Natural killer cell treated with Interleukin-12 subunit alpha and Interleukin-12 subunit beta and Interleukin-15 and Interleukin-18, amount 100 ng/mL, for 72 hours (primary cell): ENCODE data around the gene AKT1. TPM values are rescaled to one million over a fixed set of nuclear protein-coding genes. Genes with fewer than 3 reads are reported as not detected.

Experiments
- ATAC-seq, 2 donors: fragments of 150-1000 bp; cut with Tn5 transposase in 1 of 2; sonication (Bioruptor Pico), chemical (Tn5 transposase) in 1 of 2; 2 replicates each; pipeline ENCODE4 v1.10.0; 2021
- DNase-seq: peaks from one replicate; pipeline ENCODE4 v3.0.0; 2022; ENCODE audit warnings: low spot score
- H3K27ac Mint-ChIP-seq, 2 donors: 1 replicate in 1 of 2; 2 replicates in 1 of 2; pipeline ENCODE4 v1.8.0; 2022; ENCODE audit warnings: mixed read lengths in 2 of 2, mild to moderate bottlenecking in 1 of 2, moderate library complexity in 1 of 2
- H3K27me3 Mint-ChIP-seq, 2 donors: 1 replicate in 1 of 2; 2 replicates in 1 of 2; pipeline ENCODE4 v1.8.0; 2022; ENCODE audit warnings: mixed read lengths in 2 of 2
- H3K36me3 Mint-ChIP-seq: one replicate; pipeline ENCODE4 v1.8.0; 2022; ENCODE audit warnings: mixed read lengths
- H3K4me1 Mint-ChIP-seq, 2 donors: 1 replicate in 1 of 2; 2 replicates in 1 of 2; pipeline ENCODE4 v1.8.0; 2022; ENCODE audit warnings: low read depth in 2 of 2, mixed read lengths in 2 of 2, mild to moderate bottlenecking in 1 of 2
- H3K4me3 Mint-ChIP-seq: one replicate; pipeline ENCODE4 v1.8.0; 2022; ENCODE audit warnings: mixed read lengths
- H3K9me3 Mint-ChIP-seq: 2 replicates; pipeline ENCODE4 v1.8.0; 2022; ENCODE audit warnings: mixed read lengths
- total RNA-seq, 2 donors: library from RNA; stranded (reverse); gene quantifications; one replicate each; pipeline ENCODE4 v1.2.3, GENCODE V29; 2022

AKT1 gene
- total RNA-seq, 2 donors from 2014 or later, result 128 to 229 TPM

GRCh38 chr14:104789752-104790743 is 5.5 kb downstream of the AKT1 start:
- peaks cover 21 to 29% of the 10 kb centered on the region in 2 donors for H3K4me1 Mint-ChIP-seq

DNA sequence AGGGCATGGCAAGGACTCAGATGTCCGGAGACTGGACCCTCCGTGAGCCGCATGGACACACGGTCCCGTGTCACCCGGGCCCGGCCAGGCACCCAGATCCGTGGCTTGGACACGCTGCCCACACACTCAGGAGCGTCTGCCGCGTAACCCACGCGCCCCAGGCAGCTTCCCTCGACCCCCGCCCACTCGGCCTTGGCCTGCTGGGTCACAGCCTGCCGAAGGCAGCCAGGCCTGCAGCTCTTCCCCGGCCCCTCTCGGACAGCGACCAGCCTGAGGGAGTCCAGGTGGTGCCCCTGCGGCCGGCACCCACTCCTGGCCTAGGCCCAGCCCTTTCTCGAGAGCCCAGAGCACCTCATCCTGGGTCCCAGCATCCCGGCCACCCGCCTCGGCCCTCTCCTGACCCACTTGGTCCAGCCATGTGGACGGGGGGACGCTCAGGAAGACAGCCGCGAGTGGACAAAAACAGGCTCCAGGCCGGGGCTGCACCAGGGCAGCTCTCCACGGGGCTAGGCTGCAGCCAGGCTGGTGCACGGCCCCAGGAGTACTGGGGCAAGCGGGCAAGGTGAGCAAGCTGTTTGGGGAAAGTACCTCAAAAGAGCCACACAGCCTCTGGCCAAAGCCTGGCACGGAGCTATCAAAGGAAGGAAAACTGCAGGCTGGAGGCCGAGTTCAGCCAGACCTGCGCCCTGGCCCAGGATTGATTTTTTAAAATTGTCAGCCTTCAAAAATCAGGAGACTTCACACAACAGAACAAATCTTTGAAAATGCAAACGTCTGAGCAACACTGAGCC is 6.5 kb downstream of the AKT1 start:
- DNase-seq, result no peak
- Mint-ChIP-seq H3K4me1 (peaks cover 16 to 25% of the 10 kb centered on the region in 2 donors), H3K27me3 (no peaks in the 10 kb centered on the region), H3K36me3 (no peaks in the 10 kb centered on the region), H3K27ac (no peak overlapping the region), H3K4me3 (no peak overlapping the region), H3K9me3 (no peaks in the 10 kb centered on the region)
- ATAC-seq, result no peak

More at GRCh38 chr14:104789752-104790743, 5.5 kb downstream of the AKT1 start:
- Mint-ChIP-seq H3K27me3 (no peaks in the 10 kb centered on the region), H3K36me3 (no peaks in the 10 kb centered on the region), H3K27ac (no peak overlapping the region), H3K4me3 (no peak overlapping the region), H3K9me3 (no peaks in the 10 kb centered on the region)
- DNase-seq (no peak), ATAC-seq (no peak)

DNA sequence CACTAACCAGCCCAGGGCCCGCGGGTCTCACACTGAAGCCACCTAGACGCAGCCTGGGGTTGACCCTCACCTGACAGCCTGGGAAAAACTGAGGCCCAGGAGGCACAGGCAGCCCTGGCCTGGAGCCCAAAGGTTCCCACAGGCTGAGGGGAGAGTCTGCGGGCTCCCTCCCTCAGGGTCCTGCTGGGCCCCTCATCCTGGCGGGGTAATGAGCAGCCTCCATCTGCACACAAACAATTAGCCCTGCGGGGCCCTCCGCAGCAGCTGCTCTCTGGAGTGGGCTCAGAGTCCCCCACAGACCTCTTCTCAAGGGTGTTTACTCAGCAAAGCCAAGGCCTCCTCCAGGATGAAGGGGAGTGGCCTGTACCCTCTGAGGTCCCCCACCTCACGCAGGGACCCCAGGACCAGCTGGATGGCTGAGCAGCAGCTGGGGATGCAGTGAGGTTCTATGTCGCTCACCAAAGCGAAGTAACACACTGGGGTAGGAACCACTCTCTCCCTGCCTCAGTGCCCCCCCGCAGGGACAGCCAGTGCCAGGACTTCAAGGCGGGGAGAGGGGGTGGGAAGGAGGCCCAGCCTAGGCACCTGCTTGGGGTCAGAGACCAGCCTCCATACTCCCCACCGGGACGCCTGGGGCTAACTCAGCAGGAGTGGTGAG is 7.3 kb downstream of the AKT1 start:
- ATAC-seq (no peak), DNase-seq (no peak)
- no peaks in the 10 kb centered on the region for H3K9me3 Mint-ChIP-seq
- peaks cover 9 to 18% of the 10 kb centered on the region in 2 donors for H3K4me1 Mint-ChIP-seq
- H3K36me3 Mint-ChIP-seq, result no peaks in the 10 kb centered on the region
- no peak overlapping the region for H3K4me3 Mint-ChIP-seq
- no peak overlapping the region for H3K27ac Mint-ChIP-seq
- no peaks in the 10 kb centered on the region for H3K27me3 Mint-ChIP-seq

GRCh38 chr14:104787736-104788135 is 7.8 kb downstream of the AKT1 start:
- H3K27ac Mint-ChIP-seq, result no peak overlapping the region
- ATAC-seq (no peak), DNase-seq (no peak)
- no peaks in the 10 kb centered on the region for H3K36me3 Mint-ChIP-seq
- H3K4me3 Mint-ChIP-seq, result no peak overlapping the region
- no peaks in the 10 kb centered on the region for H3K9me3 Mint-ChIP-seq
- no peaks in the 10 kb centered on the region for H3K27me3 Mint-ChIP-seq
- H3K4me1 Mint-ChIP-seq, result peaks cover 8 to 13% of the 10 kb centered on the region in 2 donors

- no peaks in the 10 kb centered on the region for H3K27me3 Mint-ChIP-seq
- no peak overlapping the region for H3K27ac Mint-ChIP-seq
- ATAC-seq (no peak), DNase-seq (no peak)
- H3K9me3 Mint-ChIP-seq, result no peaks in the 10 kb centered on the region
- H3K4me3 Mint-ChIP-seq, result no peak overlapping the region
- peaks cover 5 to 10% of the 10 kb centered on the region in 2 donors for H3K4me1 Mint-ChIP-seq
- no peaks in the 10 kb centered on the region for H3K36me3 Mint-ChIP-seq
Observed at GRCh38 chr14:104786726-104787675, 8.5 kb downstream of the AKT1 start.

DNA sequence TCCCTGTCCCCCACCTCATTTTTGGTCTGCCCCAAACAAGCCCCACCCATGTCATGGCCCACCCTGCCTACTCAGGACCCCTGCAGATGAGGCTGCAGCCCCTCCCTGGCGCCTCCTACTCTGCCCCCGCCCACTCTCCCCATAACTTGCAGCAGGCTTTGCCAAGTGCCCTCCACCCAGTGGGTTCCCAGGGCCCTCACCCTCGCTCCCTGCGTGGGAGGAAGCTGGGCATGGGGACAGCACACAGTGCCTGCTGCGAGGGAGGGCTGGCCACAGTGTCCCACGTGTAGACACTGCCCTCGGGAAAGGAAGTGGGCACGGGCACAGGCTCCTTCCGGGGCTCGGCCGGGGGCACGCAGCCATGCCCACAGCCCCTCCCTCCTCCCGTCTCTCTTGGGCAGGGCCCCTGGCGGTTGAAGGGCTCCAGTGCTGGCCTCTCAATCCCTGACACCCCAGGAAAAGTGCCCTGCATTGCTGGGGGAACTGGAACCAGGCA is 9.4 kb downstream of the AKT1 start:
- Mint-ChIP-seq H3K4me3 (no peak overlapping the region), H3K27me3 (no peaks in the 10 kb centered on the region), H3K36me3 (no peaks in the 10 kb centered on the region), H3K4me1 (peaks cover 0 to 7% of the 10 kb centered on the region in 2 donors), H3K9me3 (no peaks in the 10 kb centered on the region), H3K27ac (no peak overlapping the region)
- DNase-seq (no peak), ATAC-seq (peak; percentile 25 to 37)

DNA sequence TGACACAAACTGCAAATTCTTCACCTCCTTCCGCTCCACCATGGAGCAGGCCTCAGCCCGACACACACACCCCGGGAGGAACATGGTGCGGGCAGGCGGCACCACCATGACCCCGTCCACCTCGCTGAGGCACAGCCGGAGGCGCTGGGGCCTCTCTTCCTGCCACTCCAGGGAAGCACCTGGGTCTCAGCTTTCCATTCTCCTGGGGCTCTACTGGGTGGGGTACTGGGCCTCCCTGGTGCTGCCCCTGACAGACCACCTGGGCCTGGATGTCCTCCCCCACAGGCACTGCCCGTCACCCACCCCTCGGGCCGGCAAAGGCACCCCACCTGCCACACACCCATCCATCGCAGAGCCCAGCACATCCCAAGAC is 9.9 kb downstream of the AKT1 start:
- no peak overlapping the region for H3K27ac Mint-ChIP-seq

GRCh38 chr14:104784846-104785707 is 10.5 kb downstream of the AKT1 start:
- H3K4me3 Mint-ChIP-seq, result no peak overlapping the region
- no peaks in the 10 kb centered on the region for H3K27me3 Mint-ChIP-seq
- no peak overlapping the region for H3K27ac Mint-ChIP-seq
- DNase-seq, result no peak
- peaks cover 0 to 7% of the 10 kb centered on the region in 2 donors for H3K4me1 Mint-ChIP-seq
- ATAC-seq, result no peak
- H3K36me3 Mint-ChIP-seq, result no peaks in the 10 kb centered on the region
- H3K9me3 Mint-ChIP-seq, result no peaks in the 10 kb centered on the region

More for the DNA sequence above, 9.9 kb downstream of the AKT1 start:
- Mint-ChIP-seq H3K4me3 (no peak overlapping the region), H3K4me1 (peaks cover 0 to 7% of the 10 kb centered on the region in 2 donors), H3K36me3 (no peaks in the 10 kb centered on the region), H3K27me3 (no peaks in the 10 kb centered on the region), H3K9me3 (no peaks in the 10 kb centered on the region)
- no peak for DNase-seq
- ATAC-seq, result no peak

DNA sequence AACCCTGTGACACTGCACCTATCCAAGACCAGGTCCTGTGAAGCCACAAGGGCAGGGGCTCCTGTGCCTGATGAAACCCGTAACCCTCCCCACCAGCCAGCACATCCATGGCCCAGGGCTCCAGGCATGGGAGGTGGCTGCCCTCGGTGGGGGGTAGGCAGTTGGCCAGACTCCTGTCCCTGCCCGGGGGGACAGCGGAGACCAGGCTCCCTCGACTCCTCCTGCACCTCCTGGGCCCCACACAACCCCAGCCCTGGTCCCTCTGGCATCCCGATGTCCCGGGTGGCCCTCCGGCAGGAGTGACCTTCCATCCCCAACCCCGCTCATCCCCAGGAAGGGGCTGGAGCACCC is 11.4 kb downstream of the AKT1 start:
- DNase-seq, result no peak
- ATAC-seq, result no peak
- H3K9me3 Mint-ChIP-seq, result no peaks in the 10 kb centered on the region
- H3K4me3 Mint-ChIP-seq, result no peak overlapping the region
- no peaks in the 10 kb centered on the region for H3K27me3 Mint-ChIP-seq
- H3K36me3 Mint-ChIP-seq, result no peaks in the 10 kb centered on the region
- no peak overlapping the region for H3K27ac Mint-ChIP-seq
- H3K4me1 Mint-ChIP-seq, result peaks cover 0 to 7% of the 10 kb centered on the region in 2 donors

DNA sequence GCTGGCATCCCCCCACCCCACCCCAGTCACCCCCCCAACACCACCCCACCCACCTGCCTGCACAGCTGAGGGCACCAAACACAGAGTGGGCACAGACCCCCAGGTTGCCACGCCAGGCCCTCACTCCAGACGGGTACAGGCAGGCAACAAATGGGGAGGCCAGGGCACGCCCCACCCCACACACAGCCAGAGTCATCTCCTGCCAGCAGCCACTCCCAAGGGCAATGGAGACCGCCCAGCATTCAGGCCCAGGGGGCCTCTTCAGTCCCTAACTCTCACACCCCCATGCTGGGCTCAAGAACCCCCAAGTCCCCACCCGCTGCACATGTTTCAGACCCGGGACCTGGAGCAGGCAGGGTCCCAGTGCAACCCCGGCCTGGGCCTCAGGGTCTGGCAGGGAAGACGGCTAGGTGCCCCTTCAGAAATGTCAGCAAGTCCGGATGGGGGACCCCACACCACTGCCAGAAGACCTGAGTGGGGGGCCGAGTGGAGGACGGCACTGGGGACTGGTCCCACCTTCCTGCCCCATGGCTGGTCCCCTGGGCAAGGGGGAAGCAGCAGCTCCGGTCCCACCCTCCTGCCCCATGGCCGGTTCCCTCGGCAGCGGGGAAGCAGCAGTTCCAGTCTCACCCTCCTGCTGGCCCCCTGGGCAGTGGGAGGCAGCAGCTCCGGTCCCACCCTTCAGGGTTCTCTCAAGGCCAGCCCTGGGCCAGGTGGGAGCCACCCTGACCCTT is 11.9 kb downstream of the AKT1 start:
- H3K27me3 Mint-ChIP-seq, result no peaks in the 10 kb centered on the region
- no peak overlapping the region for H3K27ac Mint-ChIP-seq
- H3K9me3 Mint-ChIP-seq, result no peaks in the 10 kb centered on the region
- DNase-seq (no peak), ATAC-seq (no peak)
- H3K36me3 Mint-ChIP-seq, result no peaks in the 10 kb centered on the region
- no peak overlapping the region for H3K4me3 Mint-ChIP-seq
- H3K4me1 Mint-ChIP-seq, result peaks cover 0 to 7% of the 10 kb centered on the region in 2 donors

DNA sequence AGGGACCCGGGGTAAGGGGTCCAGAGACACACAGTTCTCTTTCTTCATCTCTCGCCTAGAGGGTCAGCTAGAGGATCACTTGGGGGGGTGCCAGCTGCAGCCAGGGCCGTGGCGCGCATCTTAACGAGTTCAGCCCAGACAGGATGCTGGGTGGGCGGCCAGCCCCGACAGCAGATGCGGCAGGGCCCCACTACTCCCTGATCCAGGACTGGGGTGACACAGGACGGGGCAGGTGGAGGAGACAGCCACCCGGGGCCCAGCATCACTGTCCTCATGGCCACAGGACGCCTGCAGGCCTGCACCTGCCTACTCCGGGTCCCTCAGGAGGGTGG is 12.8 kb downstream of the AKT1 start:
- Mint-ChIP-seq H3K4me3 (no peak overlapping the region), H3K4me1 (peaks cover 0 to 7% of the 10 kb centered on the region in 2 donors), H3K9me3 (no peaks in the 10 kb centered on the region), H3K27me3 (no peaks in the 10 kb centered on the region), H3K27ac (no peak overlapping the region), H3K36me3 (no peaks in the 10 kb centered on the region)
- no peak for ATAC-seq
- no peak for DNase-seq
